GM19240 (cell line): ENCODE data around the gene C12orf76.
"Not testable (repeated sequence)": the region's sequence is repeated elsewhere in the genome, so short reads cannot be mapped to it uniquely, and the experiment has no call there.

ENCODE experiments used
- DNase-seq: peaks from one replicate; pipeline ENCODE4 v3.0.0; 2011; ENCODE audit warnings: low spot score; ENCODE audit not compliant: insufficient read length

The C12orf76 gene

GRCh38 chr12:110065540-110065939 is 17.2 kb upstream of the C12orf76 start:
- no peak for DNase-seq

- DNase-seq, result no peak
Observed at GRCh38 chr12:110062241-110062640, 13.9 kb upstream of the C12orf76 start.

GRCh38 chr12:110059651-110060000 is 11.3 kb upstream of the C12orf76 start:
- DNase-seq, result no peak

GRCh38 chr12:110058875-110059615 is 10.7 kb upstream of the C12orf76 start:
- no peak for DNase-seq

GRCh38 chr12:110056643-110057042 is 8.3 kb upstream of the C12orf76 start:
- DNase-seq, result not testable (repeated sequence)

GRCh38 chr12:110055375-110056352 is 7.3 kb upstream of the C12orf76 start:
- not testable (repeated sequence) for DNase-seq

- no peak for DNase-seq
Observed at GRCh38 chr12:110050927-110051326, 2.6 kb upstream of the C12orf76 start.

GRCh38 chr12:110049666-110050065 is 1.3 kb upstream of the C12orf76 start:
- not testable (repeated sequence) for DNase-seq

- DNase-seq, result not testable (repeated sequence)
Observed at GRCh38 chr12:110049034-110049433, 712 bp upstream of the C12orf76 start.

- no peak for DNase-seq
Observed at GRCh38 chr12:110047297-110047940, 903 bp downstream of the C12orf76 start.

GRCh38 chr12:110046451-110047187 is 1.7 kb downstream of the C12orf76 start:
- DNase-seq, result no peak

GRCh38 chr12:110042264-110042663 is 6.1 kb downstream of the C12orf76 start:
- no peak for DNase-seq

- DNase-seq, result no peak
Observed at GRCh38 chr12:110039085-110039807, 9.1 kb downstream of the C12orf76 start.

- DNase-seq, result no peak
Observed at GRCh38 chr12:110038741-110039084, 9.6 kb downstream of the C12orf76 start.

- no peak for DNase-seq
Observed at GRCh38 chr12:110037315-110037714, 11.0 kb downstream of the C12orf76 start.

- no peak for DNase-seq
Observed at GRCh38 chr12:110035534-110036104, 12.7 kb downstream of the C12orf76 start.

GRCh38 chr12:110033888-110034287 is 14.4 kb downstream of the C12orf76 start:
- no peak for DNase-seq

- DNase-seq, result no peak
Observed at GRCh38 chr12:110029290-110029815, 19.0 kb downstream of the C12orf76 start.

GRCh38 chr12:110028323-110028722 is 20.0 kb downstream of the C12orf76 start:
- DNase-seq, result no peak

- DNase-seq, result no peak
Observed at GRCh38 chr12:110024051-110024450, 24.3 kb downstream of the C12orf76 start.
